Panc1 (cell line): ENCODE measurements around the gene ASTN2. TPM values are rescaled to one million over a fixed set of nuclear protein-coding genes. Genes with fewer than 3 reads are reported as not detected.

ENCODE experiments used
- ATAC-seq: fragments of 200-7000 bp; cut with Tn5 transposase; 2 replicates; pipeline ENCODE4 v1.9.1; 2020; ENCODE audit warnings: mild to moderate bottlenecking, moderate library complexity
- BruUV-seq: library from RNA; stranded (reverse); fragments of 400-500 nt; replicated peaks from 2 replicates; lab custom pipeline; 2021; lab: Mats Ljungman, UMichigan
- CTCF ChIA-PET: fragments of 300-600 bp; sonication (Branson Sonifier 250); formaldehyde crosslinking; loops from one replicate; lab custom pipeline; 2022; ENCODE audit warnings: antibody characterized with exemption; lab: Charles Lee
- POLR2A ChIA-PET: fragments of 300-600 bp; sonication (Branson Sonifier 250); formaldehyde crosslinking; loops from one replicate; lab custom pipeline; 2022; ENCODE audit warnings: antibody characterized with exemption; lab: Charles Lee
- DNase-seq: peaks from one replicate; pipeline ENCODE4 v3.0.0-alpha.2; 2010; ENCODE audit warnings: low read depth, low spot score
- H3K27ac ChIP-seq: 2 replicates; pipeline ENCODE4 v1.5.1; 2011; ENCODE audit warnings: mild to moderate bottlenecking, low read length, inconsistent platforms
- H3K27me3 ChIP-seq: fragments of 200-500 bp; sonication (Bioruptor generic); 2 replicates; pipeline ENCODE4 v1.6.0; 2014; ENCODE audit warnings: low read length, inconsistent platforms; ENCODE audit not compliant: control insufficient read depth, insufficient read depth
- H3K36me3 ChIP-seq: fragments of 200-500 bp; sonication (Bioruptor generic); 2 replicates; pipeline ENCODE4 v1.5.1; 2014; ENCODE audit warnings: inconsistent platforms, mild to moderate bottlenecking, low read length, moderate library complexity; ENCODE audit not compliant: control insufficient read depth, insufficient read depth
- H3K4me1 ChIP-seq: 2 replicates; pipeline ENCODE4 v1.5.1; 2011; ENCODE audit warnings: inconsistent platforms, mild to moderate bottlenecking, low read length, moderate library complexity; ENCODE audit not compliant: control insufficient read depth, insufficient read depth
- H3K4me3 ChIP-seq, 2 experiments: 2 replicates each; pipeline ENCODE4 v1.5.1; 2011 to 2012; ENCODE audit warnings: low read depth in 2 of 2, low read length in 2 of 2, mild to moderate bottlenecking in 2 of 2, inconsistent platforms in 1 of 2, moderate library complexity in 1 of 2
- H3K9me3 ChIP-seq: fragments of 200-500 bp; sonication (Bioruptor generic); 2 replicates; pipeline ENCODE4 v1.5.1; 2014; ENCODE audit warnings: low read depth, mild to moderate bottlenecking, inconsistent platforms, low read length, moderate library complexity; ENCODE audit not compliant: control insufficient read depth, insufficient read depth
- POLR2AphosphoS5 ChIP-seq: IDR thresholded peaks from 2 replicates; pipeline ENCODE4 v1.6.1; 2012; ENCODE audit warnings: mild to moderate bottlenecking, low read depth, low read length, moderate library complexity
- SIN3A ChIP-seq: IDR thresholded peaks from 2 replicates; pipeline ENCODE4 v1.6.1; 2012; ENCODE audit warnings: low read depth, mild to moderate bottlenecking, low read length, moderate library complexity, borderline replicate concordance; ENCODE audit not compliant: insufficient read depth
- TCF7L2 ChIP-seq: IDR thresholded peaks from 2 replicates; pipeline ENCODE4 v1.6.1; 2011; ENCODE audit warnings: mild to moderate bottlenecking, low read depth, low read length, inconsistent platforms
- in situ Hi-C: cut with HindIII; loops from 2 replicates; pipeline ENCODE4 v1.10.0; 2016; ENCODE audit warnings: low sequenced_read_pairs, low pct_unique_long_range_greater_than_20kb
- intact Hi-C: fragments of 100-400 bp; cut with micrococcal nuclease; formaldehyde crosslinking; loops from one replicate; pipeline ENCODE4 v1.10.0; 2022; ENCODE audit not compliant: unreplicated experiment
- total RNA-seq: library from RNA; stranded (reverse); gene quantifications from one replicate; pipeline ENCODE4 v1.2.1, GENCODE V29; 2021; ENCODE audit not compliant: unreplicated experiment
- TF ChIP-seq, protein P1 (sequence below): fragments of 450-650 bp; IDR thresholded peaks from 2 replicates; pipeline ENCODE4 v1.5.1; 2017; ENCODE audit warnings: mild to moderate bottlenecking
- TF ChIP-seq, protein P2 (sequence below), 2 experiments: IDR thresholded peaks; 2 replicates each; pipeline ENCODE4 v1.6.1; 2011 to 2012; ENCODE audit warnings: low read depth in 2 of 2, control low read depth in 1 of 2, low read length in 1 of 2, mild to moderate bottlenecking in 1 of 2, moderate library complexity in 1 of 2; ENCODE audit not compliant: insufficient read depth in 1 of 2

The ASTN2 gene
- total RNA-seq, 1 experiment from 2014 or later, result 3.9 TPM

DNA sequence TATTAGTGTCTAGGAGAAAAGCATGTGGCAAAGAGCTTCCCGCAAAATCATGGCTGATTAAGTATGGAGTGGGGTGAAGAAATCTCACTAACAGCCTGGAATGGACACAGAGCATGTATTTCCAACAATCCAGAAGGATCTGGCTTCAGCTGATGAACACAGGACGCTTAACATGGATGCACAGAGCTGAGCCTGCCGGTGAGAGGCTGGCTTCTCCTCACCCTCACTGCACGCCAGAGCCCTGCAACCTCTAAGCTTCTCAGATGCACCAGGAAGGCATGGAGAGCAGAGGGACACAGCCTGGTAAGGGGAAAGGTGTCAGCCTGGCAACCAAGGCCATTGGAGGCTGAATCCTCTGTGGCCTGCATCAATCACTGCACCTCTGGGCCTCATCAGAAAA, 429.3 kb downstream of the ASTN2 start:
- in situ Hi-C loops (no loop called here), intact Hi-C loops (no loop called here)
- H3K36me3 ChIP-seq, result no peaks in the 10 kb centered on the region
- H3K27ac ChIP-seq, result no peak overlapping the region
- H3K27me3 ChIP-seq, result no peaks in the 10 kb centered on the region
- no peaks in the 10 kb centered on the region for H3K4me1 ChIP-seq
- POLR2A ChIA-PET, result no interaction called here
- H3K9me3 ChIP-seq, result no peaks in the 10 kb centered on the region
- H3K4me3 ChIP-seq, result no peak overlapping the region
- no TSS peak for BruUV-seq
- ATAC-seq, result no peak
- TF ChIP-seq TCF7L2, result no peak
- TF ChIP-seq, protein P1, sequence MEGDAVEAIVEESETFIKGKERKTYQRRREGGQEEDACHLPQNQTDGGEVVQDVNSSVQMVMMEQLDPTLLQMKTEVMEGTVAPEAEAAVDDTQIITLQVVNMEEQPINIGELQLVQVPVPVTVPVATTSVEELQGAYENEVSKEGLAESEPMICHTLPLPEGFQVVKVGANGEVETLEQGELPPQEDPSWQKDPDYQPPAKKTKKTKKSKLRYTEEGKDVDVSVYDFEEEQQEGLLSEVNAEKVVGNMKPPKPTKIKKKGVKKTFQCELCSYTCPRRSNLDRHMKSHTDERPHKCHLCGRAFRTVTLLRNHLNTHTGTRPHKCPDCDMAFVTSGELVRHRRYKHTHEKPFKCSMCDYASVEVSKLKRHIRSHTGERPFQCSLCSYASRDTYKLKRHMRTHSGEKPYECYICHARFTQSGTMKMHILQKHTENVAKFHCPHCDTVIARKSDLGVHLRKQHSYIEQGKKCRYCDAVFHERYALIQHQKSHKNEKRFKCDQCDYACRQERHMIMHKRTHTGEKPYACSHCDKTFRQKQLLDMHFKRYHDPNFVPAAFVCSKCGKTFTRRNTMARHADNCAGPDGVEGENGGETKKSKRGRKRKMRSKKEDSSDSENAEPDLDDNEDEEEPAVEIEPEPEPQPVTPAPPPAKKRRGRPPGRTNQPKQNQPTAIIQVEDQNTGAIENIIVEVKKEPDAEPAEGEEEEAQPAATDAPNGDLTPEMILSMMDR, result no peak
- DNase-seq, result no peak
- CTCF ChIA-PET, result no interaction called here

GRCh38 chr9:116984111-116984510, 430.7 kb downstream of the ASTN2 start:
- H3K27ac ChIP-seq, result no peak overlapping the region
- POLR2A ChIA-PET, result no interaction called here
- H3K27me3 ChIP-seq, result no peaks in the 10 kb centered on the region
- no peak for ATAC-seq
- BruUV-seq, result no TSS peak
- intact Hi-C loops, result no loop called here
- no peak for DNase-seq
- in situ Hi-C loops, result no loop called here
- TF ChIP-seq, protein P1, result no peak
- TF ChIP-seq SIN3A (no peak), POLR2AphosphoS5 (no peak), TCF7L2 (no peak)
- TF ChIP-seq, protein P2, sequence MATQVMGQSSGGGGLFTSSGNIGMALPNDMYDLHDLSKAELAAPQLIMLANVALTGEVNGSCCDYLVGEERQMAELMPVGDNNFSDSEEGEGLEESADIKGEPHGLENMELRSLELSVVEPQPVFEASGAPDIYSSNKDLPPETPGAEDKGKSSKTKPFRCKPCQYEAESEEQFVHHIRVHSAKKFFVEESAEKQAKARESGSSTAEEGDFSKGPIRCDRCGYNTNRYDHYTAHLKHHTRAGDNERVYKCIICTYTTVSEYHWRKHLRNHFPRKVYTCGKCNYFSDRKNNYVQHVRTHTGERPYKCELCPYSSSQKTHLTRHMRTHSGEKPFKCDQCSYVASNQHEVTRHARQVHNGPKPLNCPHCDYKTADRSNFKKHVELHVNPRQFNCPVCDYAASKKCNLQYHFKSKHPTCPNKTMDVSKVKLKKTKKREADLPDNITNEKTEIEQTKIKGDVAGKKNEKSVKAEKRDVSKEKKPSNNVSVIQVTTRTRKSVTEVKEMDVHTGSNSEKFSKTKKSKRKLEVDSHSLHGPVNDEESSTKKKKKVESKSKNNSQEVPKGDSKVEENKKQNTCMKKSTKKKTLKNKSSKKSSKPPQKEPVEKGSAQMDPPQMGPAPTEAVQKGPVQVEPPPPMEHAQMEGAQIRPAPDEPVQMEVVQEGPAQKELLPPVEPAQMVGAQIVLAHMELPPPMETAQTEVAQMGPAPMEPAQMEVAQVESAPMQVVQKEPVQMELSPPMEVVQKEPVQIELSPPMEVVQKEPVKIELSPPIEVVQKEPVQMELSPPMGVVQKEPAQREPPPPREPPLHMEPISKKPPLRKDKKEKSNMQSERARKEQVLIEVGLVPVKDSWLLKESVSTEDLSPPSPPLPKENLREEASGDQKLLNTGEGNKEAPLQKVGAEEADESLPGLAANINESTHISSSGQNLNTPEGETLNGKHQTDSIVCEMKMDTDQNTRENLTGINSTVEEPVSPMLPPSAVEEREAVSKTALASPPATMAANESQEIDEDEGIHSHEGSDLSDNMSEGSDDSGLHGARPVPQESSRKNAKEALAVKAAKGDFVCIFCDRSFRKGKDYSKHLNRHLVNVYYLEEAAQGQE (IDR thresholded peaks at IDR 0.05; ENCODE audit: insufficient read depth in 1 of 2, low read depth in 2 of 2, low read length in 1 of 2), result no peak
- no peaks in the 10 kb centered on the region for H3K9me3 ChIP-seq
- H3K4me3 ChIP-seq, result no peak overlapping the region
- H3K4me1 ChIP-seq, result no peaks in the 10 kb centered on the region
- CTCF ChIA-PET, result no interaction called here
- no peaks in the 10 kb centered on the region for H3K36me3 ChIP-seq
